GM23338 (cell line): ENCODE results near the gene MOB3C. TPM values are rescaled to one million over a fixed set of nuclear protein-coding genes. Genes with fewer than 3 reads are reported as not detected.

Experiments
- ATAC-seq: fragments of 200-7000 bp; cut with Tn5 transposase; 3 replicates; pipeline ENCODE4 v1.9.1; 2020
- DNase-seq: peaks from one replicate; pipeline ENCODE4 v3.0.0-alpha.2; 2015; ENCODE audit warnings: low spot score
- H2AFZ ChIP-seq: fragments of 200-600 bp; sonication (generic); 2 replicates; pipeline ENCODE4 v1.8.0; 2016; ENCODE audit warnings: antibody characterized with exemption, mild to moderate bottlenecking, moderate library complexity
- H3F3A ChIP-seq: fragments of 200-600 bp; sonication (generic); replicated peaks from 2 replicates; pipeline ENCODE4 v1.8.0; 2017; ENCODE audit warnings: antibody characterized with exemption, mixed run types, low read depth
- H3K27ac ChIP-seq: fragments of 200-600 bp; sonication (generic); 2 replicates; pipeline ENCODE4 v1.6.1; 2016; ENCODE audit warnings: low read depth
- H3K27me3 ChIP-seq: fragments of 200-600 bp; sonication (generic); 2 replicates; pipeline ENCODE4 v1.8.0; 2016; ENCODE audit warnings: mild to moderate bottlenecking, mixed run types, moderate library complexity; ENCODE audit not compliant: insufficient read depth
- H3K36me3 ChIP-seq: fragments of 200-600 bp; sonication (generic); 2 replicates; pipeline ENCODE4 v1.8.0; 2016; ENCODE audit warnings: mild to moderate bottlenecking; ENCODE audit not compliant: insufficient read depth
- H3K4me1 ChIP-seq: fragments of 200-600 bp; sonication (generic); 2 replicates; pipeline ENCODE4 v1.8.0; 2016; ENCODE audit warnings: mild to moderate bottlenecking, moderate library complexity; ENCODE audit not compliant: insufficient read depth
- H3K4me2 ChIP-seq: fragments of 200-600 bp; sonication (generic); 2 replicates; pipeline ENCODE4 v1.7.1; 2017; ENCODE audit warnings: mixed run types
- H3K4me3 ChIP-seq: fragments of 200-600 bp; sonication (generic); 2 replicates; pipeline ENCODE4 v1.6.1; 2016; ENCODE audit warnings: mixed run types
- H3K79me2 ChIP-seq: fragments of 200-600 bp; sonication (generic); replicated peaks from 2 replicates; pipeline ENCODE4 v1.8.0; 2017; ENCODE audit warnings: mild to moderate bottlenecking; ENCODE audit not compliant: insufficient read depth
- H3K9me2 ChIP-seq: fragments of 200-600 bp; sonication (generic); 2 replicates; pipeline ENCODE4 v1.8.0; 2017; ENCODE audit not compliant: insufficient read depth
- H4K20me1 ChIP-seq: fragments of 200-600 bp; sonication (generic); replicated peaks from 2 replicates; pipeline ENCODE4 v1.8.0; 2017; ENCODE audit warnings: mild to moderate bottlenecking; ENCODE audit not compliant: insufficient read depth
- H3K27ac Mint-ChIP-seq: 2 replicates; pipeline ENCODE4 v1.8.0; 2020; ENCODE audit warnings: inconsistent platforms, mild to moderate bottlenecking, moderate library complexity, mixed read lengths
- H3K27me3 Mint-ChIP-seq: 3 replicates; pipeline ENCODE4 v1.8.0; 2022; ENCODE audit warnings: low read depth, mild to moderate bottlenecking, moderate library complexity, mixed read lengths, inconsistent platforms; ENCODE audit not compliant: insufficient read depth, poor library complexity
- H3K36me3 Mint-ChIP-seq: 3 replicates; pipeline ENCODE4 v1.8.0; 2021; ENCODE audit warnings: low read depth, mild to moderate bottlenecking, inconsistent platforms, moderate library complexity, mixed read lengths
- H3K4me1 Mint-ChIP-seq: 3 replicates; pipeline ENCODE4 v1.8.0; 2020; ENCODE audit warnings: mild to moderate bottlenecking, inconsistent platforms, mixed read lengths
- H3K4me3 Mint-ChIP-seq: 3 replicates; pipeline ENCODE4 v1.8.0; 2021; ENCODE audit warnings: moderate library complexity, mild to moderate bottlenecking, inconsistent platforms, mixed read lengths
- H3K9me3 Mint-ChIP-seq: 3 replicates; pipeline ENCODE4 v1.8.0; 2020; ENCODE audit warnings: moderate library complexity, mild to moderate bottlenecking, inconsistent platforms, mixed read lengths
- CREB1 ChIP-seq: fragments of 250-450 bp; sonication (Bioruptor Pico); IDR thresholded peaks from 2 replicates; pipeline ENCODE4 v1.5.0; 2020; ENCODE audit warnings: low read depth, mild to moderate bottlenecking, moderate library complexity
- EZH2 ChIP-seq: fragments of 200-600 bp; sonication (generic); IDR thresholded peaks from one replicate; pipeline ENCODE4 v1.8.0; 2017; ENCODE audit warnings: antibody characterized with exemption, mild to moderate bottlenecking, low read depth; ENCODE audit not compliant: unreplicated experiment
- EZH2phosphoT487 ChIP-seq: fragments of 200-600 bp; sonication (generic); IDR thresholded peaks from one replicate; pipeline ENCODE4 v1.8.1; 2018; ENCODE audit warnings: antibody characterized with exemption; ENCODE audit not compliant: unreplicated experiment
- JUNB ChIP-seq: IDR thresholded peaks from one replicate; pipeline ENCODE4 v1.6.1; 2016; ENCODE audit warnings: antibody characterized with exemption; ENCODE audit not compliant: unreplicated experiment
- NANOG ChIP-seq: IDR thresholded peaks from 2 replicates; pipeline ENCODE4 v1.6.1; 2016; ENCODE audit warnings: antibody characterized with exemption, borderline replicate concordance
- POLR2AphosphoS5 ChIP-seq: IDR thresholded peaks from 2 replicates; pipeline ENCODE4 v1.6.1; 2016; ENCODE audit warnings: antibody characterized with exemption, low read depth
- REST ChIP-seq: IDR thresholded peaks from one replicate; pipeline ENCODE4 v1.6.1; 2018; ENCODE audit warnings: antibody characterized with exemption; ENCODE audit not compliant: unreplicated experiment
- ZNF114 ChIP-seq: fragments of 250-450 bp; sonication (Bioruptor Pico); IDR thresholded peaks from 2 replicates; pipeline ENCODE4 v1.5.0; 2020; ENCODE audit warnings: mild to moderate bottlenecking, moderate library complexity
- polyA plus RNA-seq: library from polyadenylated mRNA; unstranded; fragments of >200 nt; fragmentation: Nextera tagmentation; extraction: Ambion mirVana; gene quantifications from 2 replicates; pipeline ENCODE4 v1.2.1, GENCODE V29; 2016
- total RNA-seq: library from RNA; depleted of rRNA; stranded (reverse); fragments of >200 nt; shearing (Covaris generic); gene quantifications from 2 replicates; pipeline ENCODE4 v1.2.3, GENCODE V29; 2014
- TF ChIP-seq, protein P1 (sequence below), 2 experiments: fragments of 200-600 bp in 1 of 2; sonication (generic) in 1 of 2; conservative IDR thresholded peaks; 2 replicates each; pipeline versions ENCODE4 v1.5.1 to v1.6.1; 2016 to 2017; ENCODE audit warnings: antibody characterized with exemption in 2 of 2, low read depth in 2 of 2, mild to moderate bottlenecking in 2 of 2, moderate library complexity in 1 of 2
- TF ChIP-seq, protein P2 (sequence below): IDR thresholded peaks from 2 replicates; pipeline ENCODE4 v1.6.1; 2016; ENCODE audit warnings: antibody characterized with exemption
- TF ChIP-seq, protein P3 (sequence below): fragments of 250-450 bp; sonication (Bioruptor Pico); IDR thresholded peaks from 2 replicates; pipeline ENCODE4 v1.5.0; 2020; ENCODE audit warnings: mild to moderate bottlenecking, moderate library complexity

MOB3C gene
- total and polyA plus RNA-seq, 2 experiments from 2014 or later = 1.1 to 6.2 TPM

GRCh38 chr1:46582972-46583371 is 33.6 kb downstream of the MOB3C start (continued):
- no peak for TF ChIP-seq REST
- TF ChIP-seq NANOG = no peak
- TF ChIP-seq, protein P1, sequence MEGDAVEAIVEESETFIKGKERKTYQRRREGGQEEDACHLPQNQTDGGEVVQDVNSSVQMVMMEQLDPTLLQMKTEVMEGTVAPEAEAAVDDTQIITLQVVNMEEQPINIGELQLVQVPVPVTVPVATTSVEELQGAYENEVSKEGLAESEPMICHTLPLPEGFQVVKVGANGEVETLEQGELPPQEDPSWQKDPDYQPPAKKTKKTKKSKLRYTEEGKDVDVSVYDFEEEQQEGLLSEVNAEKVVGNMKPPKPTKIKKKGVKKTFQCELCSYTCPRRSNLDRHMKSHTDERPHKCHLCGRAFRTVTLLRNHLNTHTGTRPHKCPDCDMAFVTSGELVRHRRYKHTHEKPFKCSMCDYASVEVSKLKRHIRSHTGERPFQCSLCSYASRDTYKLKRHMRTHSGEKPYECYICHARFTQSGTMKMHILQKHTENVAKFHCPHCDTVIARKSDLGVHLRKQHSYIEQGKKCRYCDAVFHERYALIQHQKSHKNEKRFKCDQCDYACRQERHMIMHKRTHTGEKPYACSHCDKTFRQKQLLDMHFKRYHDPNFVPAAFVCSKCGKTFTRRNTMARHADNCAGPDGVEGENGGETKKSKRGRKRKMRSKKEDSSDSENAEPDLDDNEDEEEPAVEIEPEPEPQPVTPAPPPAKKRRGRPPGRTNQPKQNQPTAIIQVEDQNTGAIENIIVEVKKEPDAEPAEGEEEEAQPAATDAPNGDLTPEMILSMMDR (conservative IDR thresholded peaks at IDR 0.05; ENCODE audit: low read depth in 2 of 2) = no peak
- no peak for TF ChIP-seq JUNB

DNA sequence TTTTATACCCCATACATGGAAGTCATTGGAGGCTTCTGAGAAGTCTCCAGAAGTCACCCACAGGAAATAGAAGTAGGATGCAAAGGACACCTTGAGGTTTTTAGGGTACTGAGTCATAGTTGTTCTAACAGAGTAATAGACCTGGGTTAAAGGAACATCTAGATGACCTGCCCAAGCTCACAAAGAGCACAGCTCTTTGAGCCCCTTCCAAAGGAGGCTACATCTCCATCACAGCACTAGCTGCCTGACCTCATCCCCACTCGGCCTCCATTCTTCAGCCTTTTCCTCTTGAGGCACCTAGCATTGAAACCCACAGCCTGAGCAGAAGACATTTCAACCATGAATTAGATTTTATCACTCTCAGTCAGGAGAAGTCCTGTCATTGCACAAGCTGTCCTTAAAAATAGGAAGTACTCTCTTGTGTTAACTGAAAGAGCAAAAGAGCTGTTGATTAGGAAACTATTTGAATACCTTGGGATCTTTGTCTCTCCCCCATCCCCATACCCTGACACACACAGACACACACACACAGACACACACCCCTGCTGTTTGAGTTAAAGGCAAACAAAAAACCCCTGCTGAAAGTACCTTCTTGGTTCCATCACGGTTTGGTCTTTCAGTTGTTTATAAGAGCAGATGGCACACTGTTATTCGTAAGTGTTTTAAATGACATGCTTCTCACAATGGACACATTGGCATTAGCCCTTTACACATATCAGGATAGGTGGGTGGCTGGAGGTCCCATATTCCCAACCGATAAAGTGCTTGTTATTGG is 34.7 kb downstream of the MOB3C start:
- Histone ChIP-seq H3K4me1 (no peaks in the 10 kb centered on the region), H3K4me2 (no peak overlapping the region), H3K79me2 (no peaks in the 10 kb centered on the region), H4K20me1 (no peaks in the 10 kb centered on the region), H3K36me3 (no peaks in the 10 kb centered on the region; the same call in 1 of the 2 replicates), H3K9me2 (no peaks in the 10 kb centered on the region), H3K27ac (no peak overlapping the region), H3K27me3 (no peaks in the 10 kb centered on the region), H2AFZ (no peak overlapping the region), H3F3A (no peaks in the 10 kb centered on the region), H3K4me3 (no peak overlapping the region)
- DNase-seq = no peak
- H3K27me3 Mint-ChIP-seq = peaks cover 4% of the 10 kb centered on the region
- H3K36me3 Mint-ChIP-seq = peaks cover 6% of the 10 kb centered on the region; the same call in 1 of the 3 replicates
- H3K4me3 Mint-ChIP-seq = no peak overlapping the region
- no peak overlapping the region; the same call in 1 of the 2 replicates for H3K27ac Mint-ChIP-seq
- H3K9me3 Mint-ChIP-seq = no peaks in the 10 kb centered on the region
- H3K4me1 Mint-ChIP-seq = peaks cover 14% of the 10 kb centered on the region
- ATAC-seq = no peak
- TF ChIP-seq, protein P2, sequence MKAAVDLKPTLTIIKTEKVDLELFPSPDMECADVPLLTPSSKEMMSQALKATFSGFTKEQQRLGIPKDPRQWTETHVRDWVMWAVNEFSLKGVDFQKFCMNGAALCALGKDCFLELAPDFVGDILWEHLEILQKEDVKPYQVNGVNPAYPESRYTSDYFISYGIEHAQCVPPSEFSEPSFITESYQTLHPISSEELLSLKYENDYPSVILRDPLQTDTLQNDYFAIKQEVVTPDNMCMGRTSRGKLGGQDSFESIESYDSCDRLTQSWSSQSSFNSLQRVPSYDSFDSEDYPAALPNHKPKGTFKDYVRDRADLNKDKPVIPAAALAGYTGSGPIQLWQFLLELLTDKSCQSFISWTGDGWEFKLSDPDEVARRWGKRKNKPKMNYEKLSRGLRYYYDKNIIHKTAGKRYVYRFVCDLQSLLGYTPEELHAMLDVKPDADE = no peak
- TF ChIP-seq POLR2AphosphoS5 = no peak
- TF ChIP-seq JUNB = no peak
- TF ChIP-seq EZH2 = no peak
- TF ChIP-seq NANOG = no peak
- TF ChIP-seq CREB1 (CRISPR knock-in tag) = no peak
- no peak for TF ChIP-seq EZH2phosphoT487
- TF ChIP-seq, protein P3, sequence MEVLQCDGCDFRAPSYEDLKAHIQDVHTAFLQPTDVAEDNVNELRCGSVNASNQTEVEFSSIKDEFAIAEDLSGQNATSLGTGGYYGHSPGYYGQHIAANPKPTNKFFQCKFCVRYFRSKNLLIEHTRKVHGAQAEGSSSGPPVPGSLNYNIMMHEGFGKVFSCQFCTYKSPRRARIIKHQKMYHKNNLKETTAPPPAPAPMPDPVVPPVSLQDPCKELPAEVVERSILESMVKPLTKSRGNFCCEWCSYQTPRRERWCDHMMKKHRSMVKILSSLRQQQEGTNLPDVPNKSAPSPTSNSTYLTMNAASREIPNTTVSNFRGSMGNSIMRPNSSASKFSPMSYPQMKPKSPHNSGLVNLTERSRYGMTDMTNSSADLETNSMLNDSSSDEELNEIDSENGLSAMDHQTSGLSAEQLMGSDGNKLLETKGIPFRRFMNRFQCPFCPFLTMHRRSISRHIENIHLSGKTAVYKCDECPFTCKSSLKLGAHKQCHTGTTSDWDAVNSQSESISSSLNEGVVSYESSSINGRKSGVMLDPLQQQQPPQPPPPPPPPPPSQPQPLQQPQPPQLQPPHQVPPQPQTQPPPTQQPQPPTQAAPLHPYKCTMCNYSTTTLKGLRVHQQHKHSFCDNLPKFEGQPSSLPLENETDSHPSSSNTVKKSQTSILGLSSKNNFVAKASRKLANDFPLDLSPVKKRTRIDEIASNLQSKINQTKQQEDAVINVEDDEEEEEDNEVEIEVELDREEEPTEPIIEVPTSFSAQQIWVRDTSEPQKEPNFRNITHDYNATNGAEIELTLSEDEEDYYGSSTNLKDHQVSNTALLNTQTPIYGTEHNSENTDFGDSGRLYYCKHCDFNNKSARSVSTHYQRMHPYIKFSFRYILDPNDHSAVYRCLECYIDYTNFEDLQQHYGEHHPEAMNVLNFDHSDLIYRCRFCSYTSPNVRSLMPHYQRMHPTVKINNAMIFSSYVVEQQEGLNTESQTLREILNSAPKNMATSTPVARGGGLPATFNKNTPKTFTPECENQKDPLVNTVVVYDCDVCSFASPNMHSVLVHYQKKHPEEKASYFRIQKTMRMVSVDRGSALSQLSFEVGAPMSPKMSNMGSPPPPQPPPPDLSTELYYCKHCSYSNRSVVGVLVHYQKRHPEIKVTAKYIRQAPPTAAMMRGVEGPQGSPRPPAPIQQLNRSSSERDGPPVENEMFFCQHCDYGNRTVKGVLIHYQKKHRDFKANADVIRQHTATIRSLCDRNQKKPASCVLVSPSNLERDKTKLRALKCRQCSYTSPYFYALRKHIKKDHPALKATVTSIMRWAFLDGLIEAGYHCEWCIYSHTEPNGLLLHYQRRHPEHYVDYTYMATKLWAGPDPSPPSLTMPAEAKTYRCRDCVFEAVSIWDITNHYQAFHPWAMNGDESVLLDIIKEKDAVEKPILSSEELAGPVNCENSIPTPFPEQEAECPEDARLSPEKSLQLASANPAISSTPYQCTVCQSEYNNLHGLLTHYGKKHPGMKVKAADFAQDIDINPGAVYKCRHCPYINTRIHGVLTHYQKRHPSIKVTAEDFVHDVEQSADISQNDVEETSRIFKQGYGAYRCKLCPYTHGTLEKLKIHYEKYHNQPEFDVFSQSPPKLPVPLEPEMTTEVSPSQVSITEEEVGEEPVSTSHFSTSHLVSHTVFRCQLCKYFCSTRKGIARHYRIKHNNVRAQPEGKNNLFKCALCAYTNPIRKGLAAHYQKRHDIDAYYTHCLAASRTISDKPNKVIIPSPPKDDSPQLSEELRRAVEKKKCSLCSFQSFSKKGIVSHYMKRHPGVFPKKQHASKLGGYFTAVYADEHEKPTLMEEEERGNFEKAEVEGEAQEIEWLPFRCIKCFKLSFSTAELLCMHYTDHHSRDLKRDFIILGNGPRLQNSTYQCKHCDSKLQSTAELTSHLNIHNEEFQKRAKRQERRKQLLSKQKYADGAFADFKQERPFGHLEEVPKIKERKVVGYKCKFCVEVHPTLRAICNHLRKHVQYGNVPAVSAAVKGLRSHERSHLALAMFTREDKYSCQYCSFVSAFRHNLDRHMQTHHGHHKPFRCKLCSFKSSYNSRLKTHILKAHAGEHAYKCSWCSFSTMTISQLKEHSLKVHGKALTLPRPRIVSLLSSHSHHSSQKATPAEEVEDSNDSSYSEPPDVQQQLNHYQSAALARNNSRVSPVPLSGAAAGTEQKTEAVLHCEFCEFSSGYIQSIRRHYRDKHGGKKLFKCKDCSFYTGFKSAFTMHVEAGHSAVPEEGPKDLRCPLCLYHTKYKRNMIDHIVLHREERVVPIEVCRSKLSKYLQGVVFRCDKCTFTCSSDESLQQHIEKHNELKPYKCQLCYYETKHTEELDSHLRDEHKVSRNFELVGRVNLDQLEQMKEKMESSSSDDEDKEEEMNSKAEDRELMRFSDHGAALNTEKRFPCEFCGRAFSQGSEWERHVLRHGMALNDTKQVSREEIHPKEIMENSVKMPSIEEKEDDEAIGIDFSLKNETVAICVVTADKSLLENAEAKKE = no peak
- TF ChIP-seq ZNF114 (CRISPR knock-in tag) = no peak
